HG03457 (cell line): ENCODE results near the gene TDRD10.

Experiments used
- ATAC-seq: cut with Tn5 transposase; IDR thresholded peaks from one replicate; pipeline ENCODE4 v1.9.1; 2021; ENCODE audit warnings: moderate number of reproducible peaks; ENCODE audit not compliant: unreplicated experiment

The TDRD10 gene

DNA sequence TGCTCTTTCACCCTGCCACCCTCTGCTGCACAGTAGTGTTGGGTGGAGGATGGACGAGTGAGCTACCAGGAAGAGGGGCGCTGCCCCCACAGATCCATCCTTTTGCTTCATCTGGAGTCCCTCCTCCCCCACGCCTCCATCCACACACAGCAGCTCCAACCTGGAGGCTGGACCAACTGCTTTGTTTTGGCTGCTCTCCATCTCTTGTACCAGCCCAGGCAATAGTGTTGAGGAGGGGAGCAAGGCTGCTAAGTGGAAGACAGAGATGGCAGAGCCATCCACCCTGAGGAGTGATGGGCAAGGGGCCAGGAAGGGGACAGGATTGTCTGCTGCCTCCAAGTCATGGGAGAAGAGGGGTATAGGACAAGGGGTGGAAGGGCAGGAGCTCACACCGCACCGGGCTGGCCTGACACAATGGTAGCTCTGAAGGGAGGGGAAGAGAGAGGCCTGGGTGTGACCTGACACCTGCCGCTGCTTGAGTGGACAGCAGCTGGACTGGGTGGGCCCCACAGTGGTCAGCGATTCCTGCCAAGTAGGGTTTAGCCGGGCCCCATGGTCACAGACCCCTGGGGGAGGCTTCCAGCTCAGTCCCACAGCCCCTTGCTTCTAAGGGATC lies 74.0 kb downstream of the TDRD10 start:
- ATAC-seq = no peak

DNA sequence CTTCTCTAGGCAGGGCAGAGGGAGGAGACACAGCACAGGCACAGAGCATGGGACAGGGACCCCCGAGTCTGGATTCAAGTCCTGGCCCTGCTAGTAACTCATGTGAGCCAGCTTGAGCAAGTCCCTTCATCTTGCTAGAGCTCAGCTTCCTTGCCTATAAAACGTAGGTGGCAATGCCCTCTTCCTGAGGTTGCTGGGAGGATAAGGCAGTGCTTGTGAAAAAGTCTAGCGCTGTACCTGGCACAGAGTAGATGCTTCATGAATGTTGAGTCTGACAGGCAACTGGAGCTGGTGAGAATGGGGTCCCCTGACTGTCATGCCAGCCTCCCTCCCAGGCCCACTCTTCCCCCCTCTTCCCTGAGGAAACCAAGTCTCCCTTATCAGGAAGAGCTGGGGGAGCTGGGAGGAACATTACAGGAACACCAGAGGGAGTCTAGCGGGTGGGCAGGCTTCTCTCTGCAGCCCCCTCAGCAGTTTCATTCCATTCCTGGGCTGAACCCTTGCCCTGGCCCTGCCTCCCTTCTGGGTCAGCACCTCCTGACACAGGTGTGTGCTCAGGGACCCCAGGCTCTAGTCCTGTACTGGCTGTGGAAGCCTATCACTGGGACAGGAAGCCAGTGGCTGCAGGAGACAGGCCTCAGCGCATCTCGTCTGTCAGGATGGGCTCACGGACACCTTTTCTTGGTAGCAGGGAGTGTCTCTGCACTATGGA lies 75.5 kb downstream of the TDRD10 start:
- no peak for ATAC-seq

DNA sequence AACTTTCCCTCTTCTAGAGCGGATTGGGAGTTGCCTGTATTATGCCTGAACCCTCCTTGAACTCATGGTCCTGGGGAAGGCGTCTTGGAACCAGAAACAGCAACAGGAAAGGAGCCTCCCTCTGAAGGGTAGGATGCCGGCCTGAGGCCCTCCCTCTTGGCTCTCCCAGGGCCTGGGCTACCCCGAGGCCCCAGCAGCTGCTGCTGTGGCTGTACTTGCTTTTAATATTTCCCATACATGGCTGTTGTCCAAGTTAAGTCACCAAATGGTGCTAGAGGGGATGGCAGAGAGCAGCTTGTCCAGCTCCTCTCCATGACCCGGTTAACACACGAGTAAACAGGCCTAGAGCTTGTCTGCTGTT lies 76.0 kb downstream of the TDRD10 start:
- no peak for ATAC-seq

DNA sequence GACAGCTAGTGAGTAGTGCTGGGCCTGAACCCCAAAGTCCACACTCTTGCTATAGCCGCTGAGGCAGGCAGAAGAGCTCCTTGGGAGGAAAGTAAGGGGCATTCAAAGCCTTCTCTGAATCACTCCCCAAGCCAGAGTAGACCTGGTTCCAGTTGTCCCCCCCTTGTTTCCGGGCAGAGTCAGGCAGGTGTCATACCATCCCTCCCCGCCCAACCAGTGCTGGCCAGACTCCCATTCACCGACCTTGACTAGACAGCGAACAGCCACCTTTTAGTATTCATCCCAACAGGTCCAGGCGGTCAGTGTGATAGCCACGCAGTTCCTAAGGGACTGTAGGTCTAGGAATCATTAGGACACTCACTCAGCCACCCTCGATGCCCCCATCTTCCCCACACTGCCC lies 77.4 kb downstream of the TDRD10 start:
- ATAC-seq = no peak

DNA sequence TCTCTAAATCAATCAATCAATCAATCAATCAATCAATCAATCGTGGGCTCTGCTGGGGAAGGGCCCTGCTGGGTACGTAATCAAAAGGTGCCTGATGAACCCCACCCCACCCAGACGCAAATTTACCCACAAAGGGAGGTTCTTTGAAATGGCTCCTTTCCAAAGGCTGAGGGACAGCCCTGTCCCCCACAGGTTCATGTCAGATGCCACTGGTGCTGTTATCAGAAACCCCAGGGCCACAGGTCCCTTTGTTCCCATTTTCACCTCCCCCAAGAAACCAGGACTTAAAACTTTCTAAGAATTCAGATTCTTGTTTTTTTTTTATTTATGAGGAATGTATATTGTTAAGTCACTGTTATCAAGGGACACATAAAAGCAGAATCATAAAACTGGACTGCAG lies 79.7 kb downstream of the TDRD10 start:
- no peak for ATAC-seq

DNA sequence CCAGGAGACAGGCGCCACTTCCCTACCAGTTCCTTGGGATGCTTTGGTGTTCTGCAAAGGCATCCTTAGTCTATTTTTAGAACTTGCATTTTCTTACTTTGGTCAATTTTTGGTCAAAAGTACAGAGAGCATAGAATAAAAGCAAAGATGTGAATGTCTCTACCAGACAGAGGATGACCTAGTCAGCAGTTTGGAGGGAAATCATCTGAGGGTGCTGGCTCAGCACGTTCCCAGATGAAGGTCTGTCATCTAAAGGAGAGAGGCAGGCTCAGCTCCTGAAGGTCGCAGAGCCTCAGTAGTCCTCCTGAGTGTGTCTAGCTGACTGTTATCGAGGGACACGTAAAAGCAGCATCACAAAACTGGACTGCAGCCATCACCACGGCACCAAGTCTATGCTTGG lies 80.9 kb downstream of the TDRD10 start:
- no peak for ATAC-seq

DNA sequence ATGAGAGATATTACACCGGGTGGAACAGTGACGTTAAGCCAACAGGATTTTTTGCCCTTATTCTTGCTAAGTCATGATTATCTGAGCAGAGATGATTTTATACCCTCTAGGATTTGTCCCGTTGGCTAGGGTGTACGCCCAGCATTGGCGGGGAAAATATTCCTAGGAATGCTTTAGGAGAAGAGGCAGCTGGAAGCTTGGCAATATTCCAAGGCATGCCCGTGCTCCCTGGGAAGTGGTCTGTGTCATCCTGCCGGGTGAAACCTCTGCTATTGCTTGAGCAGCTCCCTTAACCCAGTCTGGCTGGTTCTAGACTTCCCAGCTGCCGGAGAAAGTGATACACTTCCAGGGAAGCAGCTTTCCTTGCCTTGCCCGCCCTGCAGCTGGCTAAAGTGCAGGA lies 81.8 kb downstream of the TDRD10 start:
- ATAC-seq = no peak

DNA sequence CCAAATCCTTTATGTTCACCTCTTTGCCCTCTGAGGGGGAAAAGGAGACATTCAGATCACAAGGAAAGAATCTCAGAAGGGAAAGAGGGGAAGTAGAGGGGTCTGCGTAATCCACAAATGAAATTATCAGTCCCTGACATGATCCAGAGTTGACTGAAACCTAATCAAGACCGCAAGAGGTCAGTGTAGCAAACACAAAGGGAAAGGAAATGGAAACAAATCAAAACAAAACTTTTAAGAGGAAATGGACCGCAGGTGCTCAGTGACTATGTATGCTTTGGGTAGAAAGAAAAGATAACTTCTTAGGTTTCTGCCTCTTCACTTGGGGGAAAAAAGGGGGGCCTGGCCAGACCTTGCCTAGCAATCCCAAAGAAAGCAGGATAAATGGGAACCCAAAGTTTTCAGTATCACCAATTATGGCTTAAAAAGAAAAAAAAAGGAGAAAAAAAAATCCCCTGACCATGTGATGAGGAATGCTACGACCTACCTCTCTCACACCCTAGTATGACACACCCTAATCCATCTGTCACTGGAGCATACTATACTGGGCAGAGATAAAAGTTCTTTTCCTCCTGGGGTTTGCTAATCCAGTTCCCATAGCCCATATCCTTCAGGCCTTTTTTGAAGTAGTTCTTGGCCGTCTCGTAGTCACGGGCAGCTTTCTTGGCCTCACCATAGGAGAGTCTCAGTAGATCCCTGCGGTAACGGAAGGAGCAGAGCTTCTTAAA lies 82.4 kb downstream of the TDRD10 start:
- ATAC-seq = no peak

DNA sequence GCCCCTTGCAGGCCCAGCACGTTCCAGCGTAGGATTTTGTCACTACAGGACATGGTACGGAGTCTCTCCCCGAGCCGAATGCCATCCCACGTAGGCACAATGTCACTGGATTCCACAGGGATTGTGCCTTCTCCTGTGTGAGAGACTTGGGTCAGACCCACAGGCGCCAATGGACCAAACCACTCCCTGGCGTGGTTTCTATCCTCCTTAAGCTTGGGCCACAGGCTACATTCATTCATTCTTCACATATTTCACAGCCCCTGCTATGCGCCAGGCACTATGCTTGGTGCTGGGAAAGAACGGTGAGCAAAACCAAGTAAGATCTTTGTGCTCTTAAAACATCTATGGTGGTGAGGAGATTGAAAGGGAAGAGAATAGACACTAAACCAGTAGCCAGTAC lies 84.2 kb downstream of the TDRD10 start:
- no peak for ATAC-seq

DNA sequence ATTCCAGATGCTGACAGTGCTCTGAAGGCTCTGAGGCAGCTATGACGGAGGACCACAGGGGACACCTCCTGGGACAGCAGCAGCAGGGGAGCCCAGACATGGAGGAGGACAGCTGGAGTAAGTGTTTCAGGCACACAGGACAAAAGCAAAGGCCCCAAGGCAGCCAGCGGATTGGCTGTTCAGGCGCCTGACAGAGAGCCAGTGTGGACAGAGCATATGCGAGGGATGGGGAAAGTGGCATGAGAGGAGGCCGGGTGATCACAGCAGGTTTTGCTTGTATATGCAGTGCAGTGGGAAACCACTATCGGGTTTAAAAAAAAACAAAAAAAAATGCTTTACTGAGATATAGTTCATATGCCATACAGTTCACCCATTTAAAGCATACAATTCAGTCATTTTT lies 84.6 kb downstream of the TDRD10 start:
- ATAC-seq = no peak

DNA sequence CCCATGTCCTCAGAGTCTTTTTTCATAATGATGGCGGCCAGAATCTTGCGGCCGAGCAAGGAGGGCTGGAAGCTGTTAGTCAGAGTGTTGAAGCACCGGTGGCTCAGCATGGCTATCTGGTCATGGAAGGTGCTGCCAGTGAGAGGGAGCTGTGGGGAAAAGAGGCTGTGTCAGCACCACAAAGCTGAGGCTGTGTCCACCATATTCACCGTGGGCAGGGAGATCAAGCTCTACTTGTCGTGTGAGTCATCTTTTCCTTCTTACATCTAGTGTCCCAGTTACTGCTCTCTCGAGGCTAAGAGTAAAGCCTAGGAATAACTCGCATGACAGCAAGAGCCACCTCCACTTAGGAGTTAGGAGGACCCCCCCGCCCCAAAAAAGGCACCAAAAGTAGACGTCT lies 87.8 kb downstream of the TDRD10 start:
- ATAC-seq = no peak

DNA sequence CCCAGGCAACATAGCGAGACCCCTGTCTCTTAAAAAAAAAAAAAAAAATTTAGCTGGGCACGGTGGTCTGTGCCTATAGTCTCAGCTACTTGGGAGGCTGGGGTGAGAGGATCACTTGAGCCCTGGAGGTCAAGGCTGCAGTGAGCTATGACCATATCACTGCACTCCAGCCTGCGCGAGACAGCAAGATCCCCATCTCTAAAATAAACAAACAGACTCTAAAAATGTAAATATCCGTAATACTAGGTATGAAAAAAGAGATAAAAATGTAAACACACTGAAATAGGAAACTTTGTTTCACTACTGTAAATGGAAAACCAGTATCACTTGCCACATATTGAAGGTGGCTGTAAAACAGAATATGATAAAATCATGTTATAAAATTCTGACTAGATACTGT lies 88.7 kb downstream of the TDRD10 start:
- ATAC-seq = no peak

DNA sequence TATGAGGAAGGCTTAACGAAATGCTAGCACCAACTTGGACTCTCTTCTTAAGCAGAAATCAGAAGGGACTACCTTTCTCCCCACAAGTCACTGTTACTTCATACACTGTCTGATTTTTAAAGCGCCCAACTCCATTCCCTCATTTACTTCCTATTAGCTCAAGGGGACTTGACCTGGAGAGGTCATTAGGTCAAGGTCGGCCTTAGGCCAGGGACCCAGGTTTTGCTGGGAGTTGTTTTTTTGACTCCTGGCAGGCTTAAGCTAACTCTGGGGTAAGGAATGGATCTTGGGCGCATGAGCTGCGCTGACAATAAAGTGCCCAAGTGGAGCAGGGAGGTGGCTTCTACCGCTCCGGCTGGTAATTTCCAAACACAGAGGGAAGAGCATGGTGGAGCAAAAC lies 89.2 kb downstream of the TDRD10 start:
- no peak for ATAC-seq

DNA sequence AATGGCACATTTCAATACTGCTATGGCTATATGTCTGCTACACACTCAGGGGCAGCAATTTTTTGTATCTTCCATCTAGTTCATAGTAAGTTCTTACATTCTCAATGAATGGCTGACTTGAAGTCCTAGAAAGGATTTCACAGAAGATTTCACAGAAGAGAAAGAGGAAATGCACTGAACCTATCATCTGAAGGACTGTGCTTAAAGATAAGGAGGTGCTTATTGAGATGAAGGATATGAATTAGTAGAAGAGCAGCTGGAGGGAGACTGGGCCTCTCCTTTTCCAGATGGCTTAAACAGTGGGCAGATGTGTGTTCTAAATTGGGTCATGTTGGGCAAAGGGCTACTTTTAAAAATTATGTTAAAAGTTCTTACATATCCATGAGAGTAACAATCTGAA lies 91.4 kb downstream of the TDRD10 start:
- no peak for ATAC-seq

DNA sequence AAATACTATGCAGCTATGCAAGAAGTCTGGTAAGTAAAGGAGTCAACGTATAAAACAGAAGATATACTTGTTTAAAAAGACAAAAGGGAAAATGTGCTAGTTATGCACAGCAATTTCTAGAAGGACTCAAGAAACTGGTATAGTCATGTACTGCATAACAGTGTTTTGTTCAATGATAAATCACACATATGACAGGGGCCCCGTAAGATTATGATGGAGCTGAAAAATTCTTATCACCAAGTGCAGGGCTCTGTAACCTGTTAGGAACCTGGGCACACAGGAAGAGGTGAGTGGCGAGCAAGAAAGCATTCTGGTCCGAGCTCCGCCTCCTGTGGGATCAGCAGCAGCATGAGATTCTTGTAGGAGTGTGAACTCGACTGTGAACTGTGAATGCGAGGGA lies 92.8 kb downstream of the TDRD10 start:
- ATAC-seq = no peak

DNA sequence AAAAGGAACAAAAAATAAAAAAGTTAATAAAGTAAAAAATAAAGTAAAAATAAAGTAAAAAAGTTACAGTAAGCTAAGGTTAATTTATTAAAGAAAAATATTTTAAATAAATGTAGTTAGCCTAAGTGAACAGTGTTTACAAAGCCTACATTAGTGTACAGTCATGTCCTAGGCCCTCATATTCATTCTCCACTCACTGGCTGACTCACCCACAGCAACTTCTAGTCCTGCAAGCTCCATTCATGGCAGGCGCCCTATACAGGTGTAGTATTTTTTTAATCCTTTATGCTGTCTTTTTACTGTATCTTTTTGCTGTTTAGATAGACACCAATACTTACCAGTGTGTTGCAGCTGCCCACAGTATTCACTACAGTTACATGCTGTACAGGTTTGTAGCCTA lies 93.6 kb downstream of the TDRD10 start:
- ATAC-seq = no peak
